Globus pallidus (tissue), 1 donor: ENCODE measurements around the gene SMIM22.

ENCODE experiments used
- DNase-seq: peaks from one replicate; pipeline ENCODE4 v3.0.0-alpha.2; 2015; ENCODE audit warnings: low spot score

SMIM22 gene

GRCh38 chr16:4795828-4796572 lies 831 bp downstream of the SMIM22 start:
- no peak for DNase-seq

DNA sequence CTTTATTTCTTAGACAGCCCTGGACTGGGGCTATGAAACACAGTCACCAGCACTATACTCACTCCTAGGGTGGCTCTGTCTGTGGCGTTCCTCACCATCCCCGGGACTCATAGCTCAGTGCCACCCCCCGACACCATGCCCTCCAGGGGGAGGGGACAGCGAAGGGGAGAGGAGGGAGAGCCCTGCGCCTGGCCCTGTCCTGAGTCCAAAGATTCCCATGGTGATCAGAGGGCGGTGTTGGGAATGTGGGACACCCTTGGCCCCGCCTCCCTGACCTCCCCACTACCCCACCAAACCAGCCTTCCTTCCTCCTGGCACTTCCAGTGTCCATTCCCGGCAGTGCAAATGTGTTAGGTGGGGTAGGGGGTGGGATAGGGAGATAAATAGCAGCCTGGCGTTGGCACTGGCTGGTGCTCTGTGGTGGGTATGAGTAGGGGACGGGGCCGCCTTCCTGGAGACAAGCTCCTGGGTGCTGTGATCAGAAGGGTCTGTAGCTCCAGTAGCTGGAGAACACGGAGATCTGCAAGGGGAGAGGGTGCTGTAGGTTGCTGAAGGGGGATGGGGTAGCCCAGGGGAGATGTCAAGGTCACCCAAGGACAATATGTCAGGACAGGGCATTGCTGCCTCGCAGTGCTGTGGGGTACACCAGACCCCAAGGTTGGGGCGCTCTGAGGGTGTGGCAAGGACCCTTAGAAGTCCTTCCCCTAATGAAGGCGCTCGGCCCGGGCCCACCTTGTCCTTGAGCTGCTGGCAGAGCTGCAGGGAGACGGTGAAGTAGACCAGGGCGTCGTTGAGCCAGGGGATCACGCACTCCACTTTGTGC lies 2.0 kb downstream of the SMIM22 start:
- DNase-seq = no peak

- no peak for DNase-seq
These were observed 2.7 kb downstream of the SMIM22 start for GRCh38 chr16:4797805-4798252.

DNA sequence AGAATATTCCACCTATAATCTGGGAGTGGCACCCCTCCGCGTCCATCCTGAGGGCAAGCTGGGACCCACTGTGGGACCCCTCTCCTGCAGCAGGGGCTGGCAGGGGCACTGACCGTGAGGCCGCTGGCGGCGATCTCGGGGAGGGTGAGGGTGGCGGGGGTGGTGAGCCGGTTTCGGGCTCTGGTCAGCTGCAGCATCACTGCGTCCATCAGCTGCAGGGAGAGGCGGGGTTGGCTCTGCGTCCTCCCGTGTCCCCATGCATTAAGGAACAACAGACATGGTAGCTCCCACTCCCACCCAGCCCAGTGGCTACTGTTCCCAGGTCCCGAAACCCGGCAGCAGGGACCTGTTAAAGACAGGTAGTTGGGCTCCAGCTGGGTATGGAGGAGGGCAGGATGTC lies 3.3 kb downstream of the SMIM22 start:
- DNase-seq = no peak

DNA sequence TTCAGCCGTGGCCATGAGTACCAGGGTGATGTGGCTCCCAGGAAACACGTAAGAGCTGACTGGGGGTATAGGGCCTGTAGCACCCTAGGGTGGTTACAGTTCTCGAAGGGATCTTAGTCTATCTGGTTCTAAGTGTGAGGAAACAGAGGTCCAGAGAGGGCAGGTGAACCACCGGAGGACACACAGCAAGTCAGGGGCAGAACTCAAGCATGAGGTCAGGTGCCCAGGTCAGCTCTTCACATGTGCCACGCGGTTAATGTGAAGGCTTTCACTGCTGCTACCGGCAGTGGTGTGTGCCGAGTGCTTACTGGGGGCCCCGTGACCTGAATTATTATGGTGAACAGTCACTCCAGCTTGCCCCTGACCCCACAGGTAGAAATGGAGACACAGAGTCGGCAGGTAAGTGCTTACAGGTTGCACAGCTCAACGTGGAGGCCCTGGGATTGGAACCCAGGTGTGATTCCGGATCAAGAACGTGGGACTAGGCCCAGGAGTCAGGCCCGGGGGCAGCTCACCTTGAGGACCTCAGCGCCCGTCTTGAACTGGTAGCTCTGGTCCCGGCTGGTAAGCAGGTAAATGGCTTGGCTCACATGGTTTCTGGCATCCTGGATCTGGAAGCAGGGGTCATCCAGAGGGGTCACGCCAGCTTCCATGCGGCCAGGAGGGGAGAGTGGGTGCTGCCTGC lies 4.1 kb downstream of the SMIM22 start:
- DNase-seq = no peak

DNA sequence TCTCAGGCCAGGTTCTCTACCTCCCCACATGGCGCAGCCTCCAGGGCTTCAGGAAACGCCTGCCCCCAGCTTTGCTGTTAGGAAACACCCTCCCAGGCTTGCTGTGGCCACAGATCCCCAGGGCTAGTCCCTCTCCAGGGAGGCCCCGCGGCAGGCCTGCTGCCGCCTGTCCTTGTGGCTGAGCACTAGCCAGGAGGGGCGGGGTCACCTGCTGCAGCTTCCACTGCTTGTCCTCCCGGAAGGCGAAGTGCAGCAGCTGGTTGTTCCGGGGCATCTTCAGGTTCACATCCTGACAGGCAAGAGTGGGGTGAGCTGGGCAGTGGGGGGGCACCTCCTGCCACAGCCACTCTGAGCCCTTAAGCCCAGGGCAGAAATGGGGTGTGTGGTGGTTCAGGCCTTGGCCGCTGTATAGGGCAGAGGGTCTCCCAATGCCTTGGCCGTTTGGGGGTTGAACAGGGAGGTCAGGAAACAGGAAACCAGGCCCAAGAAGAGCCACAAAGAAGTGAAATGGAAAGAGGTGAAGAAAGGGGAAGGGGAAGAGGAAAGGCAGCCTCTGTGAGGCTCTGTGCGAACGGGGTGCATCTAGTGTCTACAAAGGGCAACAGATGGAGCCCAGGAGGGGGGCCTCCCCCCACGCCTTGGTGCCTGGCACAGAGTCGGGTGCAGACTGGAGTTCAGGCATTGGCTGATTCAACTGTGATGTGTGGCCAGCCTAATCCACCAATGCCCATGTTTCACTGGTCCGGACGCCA lies 5.3 kb downstream of the SMIM22 start:
- DNase-seq = peak; percentile 96

DNA sequence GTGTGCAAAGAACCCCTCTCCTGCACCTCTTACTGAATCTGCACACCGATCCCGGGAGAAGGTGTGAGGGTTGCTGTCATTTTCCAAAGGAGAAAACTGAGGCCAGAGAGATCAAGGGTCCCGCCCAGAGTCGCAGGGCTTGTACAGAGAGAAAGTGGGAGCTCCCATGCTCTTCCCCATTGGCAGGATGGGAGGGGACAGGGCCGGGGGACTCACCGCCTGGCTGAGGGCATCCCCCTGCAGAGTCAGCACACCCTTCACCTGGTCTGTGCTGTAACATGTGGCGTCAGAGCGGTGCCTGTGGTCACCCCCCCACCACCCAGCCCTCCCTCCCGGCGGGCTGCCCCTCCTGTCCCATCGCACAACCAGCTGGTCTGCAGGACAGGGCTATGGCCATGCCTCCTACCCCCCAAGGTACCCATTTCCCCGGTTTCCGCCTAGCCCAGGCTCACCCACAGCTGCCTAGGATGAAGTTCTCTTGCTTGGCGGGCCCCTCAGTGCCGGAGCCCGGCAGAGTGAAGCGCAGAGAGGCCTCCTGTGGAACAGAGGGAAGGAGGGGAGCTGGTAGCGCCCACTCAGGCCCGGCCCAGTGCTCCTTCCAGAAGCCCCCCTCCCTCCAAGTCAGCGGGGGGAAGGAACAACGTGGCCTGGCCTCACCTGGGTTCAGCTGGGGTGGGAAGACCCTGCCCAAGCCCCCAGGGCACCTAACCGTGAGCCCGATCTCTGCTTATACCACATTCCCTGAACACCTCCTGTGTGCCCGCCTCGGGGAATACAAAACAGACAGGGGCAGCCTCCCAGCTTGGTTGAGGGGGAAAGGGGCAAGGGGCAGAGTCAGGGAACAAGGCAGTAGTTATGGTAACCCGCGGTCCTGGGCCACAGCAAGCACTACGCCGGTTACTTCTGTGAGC lies 6.1 kb downstream of the SMIM22 start:
- DNase-seq = peak; percentile 24

- peak; percentile 42 for DNase-seq
These were observed 6.9 kb downstream of the SMIM22 start, which contains the start of gene ROGDI for GRCh38 chr16:4801962-4802658. Gene ROGDI (minus strand): TSS chr16:4802633. CDS start chr16:4802571, 62 bp downstream.

DNA sequence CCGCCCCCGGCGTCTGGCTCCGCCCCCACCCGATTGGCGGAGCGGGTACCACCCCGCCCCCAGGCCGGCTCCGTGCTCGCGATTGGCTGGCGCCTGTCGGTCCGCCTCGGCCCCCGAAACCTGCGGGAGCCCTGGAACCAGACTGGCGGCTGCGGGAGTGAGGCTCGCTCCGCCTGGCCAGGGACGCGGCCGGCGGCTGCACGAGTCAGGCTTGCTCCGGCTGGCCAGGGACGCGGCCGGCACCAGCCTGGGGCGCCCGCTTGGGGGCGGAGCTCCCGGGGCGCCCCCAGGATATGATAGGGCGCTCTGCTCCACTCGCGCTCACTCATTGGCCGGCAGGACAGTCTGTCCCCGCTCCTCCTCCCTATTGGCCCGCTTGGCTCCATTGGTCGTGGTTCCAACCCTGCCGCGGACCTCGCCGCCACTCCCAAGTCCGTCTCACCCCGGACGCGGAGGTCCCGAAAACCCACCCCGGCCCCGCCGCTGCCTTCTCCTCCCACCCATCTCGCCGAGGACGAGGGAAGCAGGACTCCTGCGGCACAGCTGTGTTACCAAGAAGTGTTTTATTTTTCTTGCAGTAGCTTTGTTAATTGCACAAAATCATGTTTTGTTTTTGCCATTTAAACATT lies 7.6 kb downstream of the SMIM22 start:
- DNase-seq = peak; percentile 93

DNA sequence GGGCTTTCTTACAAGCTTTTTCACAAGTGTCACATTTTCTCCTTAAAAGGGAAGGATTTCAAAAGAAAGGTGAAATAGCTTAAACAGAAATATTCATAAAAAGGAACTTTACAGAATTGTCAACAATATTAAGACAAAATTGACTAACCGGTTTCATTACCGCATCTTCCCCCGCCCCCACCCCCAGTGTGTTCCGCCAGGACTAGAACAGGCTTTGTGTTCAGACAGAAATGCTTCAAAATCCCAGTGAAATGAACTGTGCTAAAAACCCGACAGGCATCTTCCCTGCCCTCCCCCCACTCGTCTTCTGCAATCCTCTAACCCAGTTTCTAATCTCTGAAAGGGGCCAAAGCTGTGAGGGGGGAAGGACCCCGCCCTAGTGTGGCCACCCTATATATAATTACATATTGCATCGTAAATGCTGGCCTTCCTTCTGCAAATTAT lies 8.3 kb downstream of the SMIM22 start:
- DNase-seq = no peak

DNA sequence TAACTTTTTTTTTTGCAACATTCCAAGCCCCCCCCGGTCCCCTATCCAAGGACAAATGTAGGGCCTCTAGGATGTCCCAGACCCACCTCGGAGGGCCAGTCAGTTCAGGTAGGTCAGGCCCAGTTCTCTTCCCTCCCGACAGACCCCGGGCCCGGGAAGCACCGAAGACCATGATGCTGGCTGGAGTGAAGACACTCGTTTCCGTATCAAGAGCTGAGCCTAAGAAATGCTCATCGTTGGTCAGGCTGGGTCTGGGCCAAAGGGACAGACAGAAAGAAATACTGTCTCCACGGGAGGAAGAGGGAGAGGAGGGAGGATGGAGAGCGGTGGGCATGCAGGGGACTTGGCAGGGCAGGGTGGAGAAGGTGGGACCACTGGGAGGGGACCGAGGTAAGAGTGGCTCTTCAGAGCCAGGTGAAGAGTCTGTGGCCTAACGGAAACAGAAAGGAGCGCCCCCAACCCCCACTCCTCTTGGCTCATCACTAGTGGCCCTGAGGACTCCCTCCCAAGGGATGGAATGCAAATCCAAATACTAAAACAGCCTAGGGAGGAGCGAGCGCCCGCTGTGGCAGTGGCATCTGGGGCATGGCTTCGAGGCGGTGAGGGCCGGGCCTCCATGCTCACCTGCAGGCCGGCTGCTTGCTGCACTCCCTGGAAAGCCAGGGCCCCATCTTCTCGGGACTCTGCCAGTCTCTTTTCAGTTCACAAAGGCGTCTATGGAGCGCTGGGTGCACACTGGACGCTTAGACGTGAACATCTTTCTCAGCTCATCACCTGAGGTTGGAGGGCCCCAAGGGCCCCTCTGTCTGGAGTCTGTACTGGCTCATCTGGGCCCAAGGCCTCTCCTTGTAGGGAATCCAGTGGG lies 9.0 kb downstream of the SMIM22 start:
- no peak for DNase-seq

GRCh38 chr16:4805231-4805630 lies 10.1 kb downstream of the SMIM22 start:
- DNase-seq = no peak

GRCh38 chr16:4806280-4806679 lies 11.1 kb downstream of the SMIM22 start:
- no peak for DNase-seq

GRCh38 chr16:4811242-4811641 lies 16.1 kb downstream of the SMIM22 start:
- DNase-seq = no peak

DNA sequence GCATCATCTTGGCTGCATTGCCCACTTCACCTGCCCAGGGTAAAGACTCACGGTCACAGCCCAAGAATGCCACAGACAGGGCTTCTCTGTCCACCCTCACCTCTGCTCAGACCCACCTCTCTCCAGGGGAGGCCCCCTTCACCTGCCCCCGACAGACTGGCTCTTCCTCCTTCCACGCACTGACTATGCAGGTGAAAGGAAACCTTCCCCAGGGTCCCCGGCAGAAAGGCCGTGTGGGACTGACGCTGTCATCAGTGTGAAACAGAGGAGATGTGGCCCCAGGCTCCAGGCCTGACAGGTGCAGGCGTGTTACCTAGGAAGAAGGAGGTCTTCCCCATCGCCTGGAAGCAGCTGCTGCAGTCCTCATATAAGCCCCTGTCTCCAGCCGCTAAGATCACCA lies 16.6 kb downstream of the SMIM22 start:
- no peak for DNase-seq

DNA sequence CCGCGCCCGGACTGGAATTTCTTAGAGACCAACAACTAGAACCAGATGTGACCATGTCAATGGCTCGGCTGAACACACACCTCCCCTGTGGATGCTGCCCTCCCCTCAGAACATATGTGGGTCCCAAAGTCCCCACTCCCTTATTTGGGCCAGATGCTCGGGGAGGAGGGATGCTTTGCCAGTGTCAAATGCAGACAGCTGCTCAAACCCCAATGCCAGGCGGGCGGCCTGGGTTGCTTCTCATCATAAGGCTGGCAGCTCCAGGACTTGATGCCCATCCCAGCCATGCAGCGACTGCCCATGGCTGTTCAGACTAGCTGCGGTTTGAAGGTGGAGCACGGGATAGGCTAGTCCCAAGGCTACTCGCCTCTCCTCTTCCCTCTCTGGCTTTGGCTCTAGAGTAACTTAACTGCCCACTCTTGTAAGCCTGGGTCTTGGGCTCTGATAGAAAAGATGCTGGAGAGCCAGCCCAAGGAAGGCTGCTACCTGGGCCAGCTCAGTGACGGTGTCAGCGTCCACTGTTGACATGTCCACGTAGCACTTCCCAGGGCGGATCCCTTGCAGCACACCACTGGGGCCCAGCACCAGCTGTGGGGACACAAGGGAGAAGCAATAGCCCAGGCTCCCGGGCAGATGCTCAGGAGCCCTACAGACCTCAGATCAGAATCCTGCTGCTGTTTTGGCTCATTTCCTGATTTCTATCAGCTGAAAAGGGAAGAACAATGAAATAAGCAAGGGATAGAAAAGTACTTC lies 18.3 kb downstream of the SMIM22 start:
- no peak for DNase-seq

DNA sequence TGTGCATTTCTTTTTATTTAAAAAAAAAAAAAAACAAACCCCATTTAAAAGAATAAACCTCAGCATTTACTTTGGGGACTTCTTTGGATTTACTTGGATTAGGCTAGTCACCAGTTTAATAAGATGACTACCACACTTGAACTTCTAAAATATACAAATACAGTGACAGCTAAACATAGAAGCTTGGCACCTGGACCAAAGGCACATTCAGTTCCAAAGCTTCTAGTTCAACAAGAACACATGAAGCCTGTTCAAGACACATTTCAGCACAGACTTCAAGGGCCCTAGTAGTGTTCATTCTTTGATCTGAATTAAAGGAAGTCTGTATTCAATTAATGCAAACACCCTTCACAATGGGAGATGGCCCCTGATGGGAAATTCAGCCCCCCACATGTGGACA lies 18.9 kb downstream of the SMIM22 start:
- DNase-seq = no peak
